Left lobe of liver (tissue), 2 donors: ENCODE measurements around the gene NEDD4. TPM values are rescaled to one million over a fixed set of nuclear protein-coding genes. Genes with fewer than 3 reads are reported as not detected.
"Not testable (repeated sequence)": the region's sequence is repeated elsewhere in the genome, so short reads cannot be mapped to it uniquely, and the experiment has no call there.

Source experiments
- ATAC-seq: fragments of 200-7000 bp; cut with Tn5 transposase; one replicate; pipeline ENCODE4 v1.9.1; 2020; ENCODE audit warnings: mild to moderate bottlenecking, moderate library complexity
- DNase-seq: peaks from one replicate; pipeline ENCODE4 v3.0.0-alpha.2; 2020; ENCODE audit warnings: low spot score
- total RNA-seq: library from RNA; stranded (reverse); gene quantifications from one replicate; pipeline ENCODE4 v1.2.1, GENCODE V29; 2021
- donor health status: DM: no; HTN: no; CAD: no; lungs with moderate emphysema.
- donor health status: DM: no; HTN: yes; CAD: no.

NEDD4 gene
- total RNA-seq, 1 donor from 2014 or later, result 15.3 TPM

DNA sequence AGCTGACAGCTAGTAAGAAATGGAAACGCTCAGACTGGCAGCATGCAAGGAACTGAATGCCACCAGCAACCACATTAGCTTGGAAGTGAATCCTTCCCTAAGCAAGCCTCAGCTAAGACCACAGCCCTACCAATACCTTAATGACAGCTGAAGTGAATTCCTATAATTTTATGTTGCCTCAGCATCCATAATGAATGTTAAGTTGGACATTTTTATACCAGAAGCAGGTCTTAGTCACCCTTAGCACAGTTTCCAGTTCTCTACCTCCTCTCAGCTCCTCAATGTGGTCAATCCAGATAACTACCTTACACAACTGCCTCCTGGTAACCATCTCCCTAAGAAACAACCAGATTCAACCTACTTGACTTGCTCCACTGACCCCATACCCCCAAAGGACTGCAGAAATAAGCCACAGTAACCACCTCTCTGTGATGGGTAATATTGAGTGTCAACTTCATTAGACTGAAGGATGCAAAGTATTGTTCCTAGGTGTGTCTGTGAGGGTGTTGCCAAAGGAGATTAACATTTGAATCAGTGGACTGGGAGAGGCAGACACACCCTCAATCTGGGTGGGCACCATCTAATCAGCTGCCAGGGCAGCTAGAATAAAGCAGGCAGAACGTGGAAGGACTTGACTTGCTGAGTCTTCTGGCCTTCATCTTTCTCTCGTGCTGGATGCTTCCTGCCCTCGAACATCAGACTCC lies 33.5 kb downstream of the NEDD4 start:
- no peak for DNase-seq
- no peak for ATAC-seq

DNA sequence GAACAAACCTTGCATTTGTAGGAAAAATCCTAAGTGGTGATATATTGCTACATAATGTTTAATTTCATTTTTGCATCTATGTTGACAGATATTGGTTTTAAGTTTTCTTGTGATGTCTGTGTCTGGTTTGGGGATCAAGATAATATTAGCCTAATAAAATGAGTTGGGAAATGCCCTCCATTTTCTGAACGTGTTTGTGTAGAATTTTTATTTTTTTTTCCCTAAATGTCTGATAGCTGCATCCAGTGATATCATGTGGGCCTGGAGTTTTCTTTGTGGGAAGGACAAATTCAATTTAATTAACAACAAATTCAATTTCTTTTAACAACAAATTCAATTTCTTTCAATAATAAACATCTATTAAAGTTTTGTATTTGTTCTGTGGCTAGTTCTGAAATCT lies 35.1 kb downstream of the NEDD4 start:
- ATAC-seq (no peak), DNase-seq (no peak)

DNA sequence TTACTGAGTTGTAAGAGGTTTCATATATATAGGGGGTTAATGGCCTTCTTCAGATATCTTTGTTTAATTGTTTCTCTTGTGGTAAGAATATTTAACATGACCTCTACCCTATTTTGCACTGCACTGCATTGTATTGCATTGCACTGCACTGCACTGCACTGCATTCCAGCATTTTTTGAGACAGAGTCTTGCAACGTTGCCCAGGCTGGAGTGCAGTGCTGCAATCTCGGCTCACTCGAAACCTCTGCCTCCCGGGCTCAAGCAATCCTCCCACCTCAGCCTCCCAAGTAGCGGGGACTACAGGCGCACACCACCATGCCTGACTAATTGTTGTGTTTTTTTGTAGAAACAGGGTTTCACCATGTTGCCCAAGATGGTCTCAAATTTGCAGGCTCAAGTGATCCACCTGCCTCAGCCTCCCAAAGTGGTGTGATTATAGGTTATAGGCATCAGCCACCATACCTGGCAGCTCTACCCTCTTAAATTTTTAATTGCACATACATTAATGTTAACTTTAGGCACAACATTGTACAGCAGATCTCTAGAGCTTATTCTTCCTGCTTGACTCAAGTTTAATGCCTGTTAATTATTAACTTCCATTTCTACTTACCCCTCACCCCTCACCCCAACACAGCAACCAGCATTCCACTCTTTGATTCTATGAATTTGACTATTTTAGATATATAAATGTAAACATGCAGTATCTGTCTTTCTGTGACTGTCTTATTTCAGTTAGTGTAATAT lies 38.4 kb downstream of the NEDD4 start:
- no peak for DNase-seq

DNA sequence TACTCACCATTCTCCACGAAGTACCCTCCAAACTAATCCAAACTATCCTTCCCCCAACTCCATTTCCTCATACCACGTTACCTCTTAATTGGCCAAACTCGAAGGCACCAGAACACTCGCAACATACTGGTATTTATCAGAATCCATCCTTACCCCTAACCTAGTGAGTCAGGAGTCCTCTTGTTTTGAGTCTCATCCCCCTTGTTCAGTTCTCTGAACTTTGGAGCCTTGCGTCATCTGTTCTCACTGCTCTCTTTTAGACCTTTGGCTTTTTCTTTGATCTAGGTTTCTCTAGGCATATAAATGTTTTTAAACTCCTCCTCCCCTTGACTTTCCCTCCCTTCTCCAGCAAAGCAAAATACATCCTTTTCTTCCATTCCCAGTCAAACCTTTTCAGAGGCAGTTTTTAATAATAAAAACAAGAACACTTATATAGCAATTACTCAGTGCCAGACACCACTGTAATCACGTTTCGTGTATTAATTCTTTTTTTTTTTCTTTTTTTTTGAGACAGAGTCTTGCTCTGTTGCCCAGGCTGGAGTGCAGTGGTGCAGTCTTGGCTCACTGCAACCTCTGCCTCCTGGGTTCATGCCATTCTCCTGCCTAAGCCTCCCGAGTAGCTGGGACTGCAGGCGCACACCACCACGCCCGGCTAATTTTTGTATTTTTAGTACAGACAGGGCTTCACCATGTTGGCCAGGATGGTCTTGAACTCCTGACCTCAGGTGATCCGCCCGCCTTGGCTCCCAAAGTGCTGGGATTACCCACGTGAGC lies 40.7 kb downstream of the NEDD4 start:
- peak; percentile 97 for ATAC-seq

More for the DNA sequence above, 38.4 kb downstream of the NEDD4 start:
- no peak for ATAC-seq

DNA sequence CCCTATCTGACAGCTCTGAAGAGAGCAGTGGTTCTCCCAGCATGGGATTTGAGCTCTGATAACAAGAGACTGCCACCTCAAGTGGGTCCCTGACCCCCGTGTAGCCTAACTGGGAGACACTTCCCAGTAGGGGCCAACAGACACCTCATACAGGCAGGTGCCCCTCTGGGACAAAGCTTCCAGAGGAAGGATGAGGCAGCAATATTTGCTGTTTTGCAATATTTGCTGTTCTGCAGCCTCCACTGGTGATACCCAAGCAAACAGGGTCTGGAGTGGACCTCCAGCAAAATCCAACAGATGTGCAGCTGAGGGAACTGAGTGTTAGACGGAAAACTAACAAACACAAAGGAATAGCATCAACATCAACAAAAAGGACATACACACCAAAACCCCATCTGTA lies 48.8 kb downstream of the NEDD4 start:
- not testable (repeated sequence) for ATAC-seq, DNase-seq

More for the DNA sequence above, 40.7 kb downstream of the NEDD4 start:
- peak; percentile 71 for DNase-seq

DNA sequence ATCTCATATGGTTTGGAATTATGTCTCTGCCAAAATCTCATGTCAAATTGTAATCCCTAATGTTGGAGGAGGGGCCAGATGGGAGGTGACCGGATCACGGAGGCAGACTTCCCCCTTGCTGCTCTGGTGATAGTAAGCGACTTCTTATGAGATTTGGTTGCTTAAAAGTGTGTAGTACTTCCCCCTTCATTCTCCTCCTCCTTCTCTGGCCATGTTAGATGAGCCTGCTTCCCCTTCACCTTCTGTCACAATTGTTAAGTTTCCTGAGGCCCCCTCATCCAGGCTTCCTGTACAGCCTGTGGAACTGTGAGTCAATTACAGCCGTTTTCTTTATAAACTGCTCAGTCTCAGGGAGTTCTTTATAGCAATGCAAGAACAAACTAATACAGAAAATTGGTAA lies 51.1 kb downstream of the NEDD4 start:
- DNase-seq, result no peak
- ATAC-seq, result no peak

DNA sequence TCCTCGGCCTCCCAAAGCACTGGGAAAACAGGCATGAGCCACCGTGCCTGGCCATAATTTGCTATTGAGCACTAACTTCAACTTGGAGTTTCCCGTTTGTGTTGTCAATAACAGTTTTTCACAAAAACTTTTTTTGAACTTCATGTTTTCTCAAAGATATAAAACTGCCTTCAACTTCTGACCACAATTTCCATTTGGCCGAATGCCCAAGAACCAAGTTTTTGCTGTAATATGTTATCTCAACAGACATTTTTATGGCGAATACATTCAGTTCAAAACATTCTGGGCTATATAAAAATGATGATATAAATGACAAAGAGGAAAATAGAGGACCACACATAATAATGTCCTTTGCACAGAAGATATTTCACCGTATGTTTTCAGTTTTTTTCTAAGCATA lies 56.4 kb downstream of the NEDD4 start:
- ATAC-seq (no peak), DNase-seq (no peak)

DNA sequence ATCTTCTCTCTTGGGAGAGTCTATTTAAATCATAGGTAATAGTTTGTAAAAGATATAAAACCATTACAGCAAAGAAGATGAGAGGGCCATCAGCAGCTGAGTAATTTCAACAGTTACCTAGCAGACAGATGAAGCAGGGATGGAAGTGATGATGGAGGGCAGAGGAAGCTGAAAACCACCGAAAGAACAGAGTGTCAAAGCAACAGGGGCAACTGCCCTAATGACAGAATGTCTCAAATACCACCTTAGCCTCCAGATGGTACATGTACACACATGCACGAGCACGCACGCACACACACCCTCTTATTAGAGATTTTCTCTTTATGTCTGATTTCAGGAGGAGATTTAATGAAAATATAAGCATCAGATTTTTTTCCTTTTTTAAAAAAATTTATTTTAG lies 64.5 kb downstream of the NEDD4 start:
- ATAC-seq (no peak), DNase-seq (no peak)

DNA sequence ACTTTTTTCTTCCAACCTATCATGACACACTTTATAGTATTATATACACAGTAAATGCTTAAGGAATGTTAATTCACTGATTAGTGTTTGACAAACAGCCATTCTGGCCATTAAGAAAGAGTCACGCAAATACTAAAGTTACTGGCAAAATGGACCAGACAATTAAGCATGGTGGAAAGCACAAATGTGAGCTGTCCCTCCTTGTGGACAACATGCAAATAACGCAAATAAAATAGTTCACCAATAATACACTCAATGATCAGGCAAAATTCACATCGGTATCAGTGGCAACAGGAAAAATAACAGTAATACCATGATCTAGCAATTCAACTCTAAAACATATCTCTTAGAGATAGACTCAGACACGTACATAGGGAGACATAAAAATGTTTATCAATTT lies 71.7 kb downstream of the NEDD4 start:
- DNase-seq (no peak), ATAC-seq (no peak)

DNA sequence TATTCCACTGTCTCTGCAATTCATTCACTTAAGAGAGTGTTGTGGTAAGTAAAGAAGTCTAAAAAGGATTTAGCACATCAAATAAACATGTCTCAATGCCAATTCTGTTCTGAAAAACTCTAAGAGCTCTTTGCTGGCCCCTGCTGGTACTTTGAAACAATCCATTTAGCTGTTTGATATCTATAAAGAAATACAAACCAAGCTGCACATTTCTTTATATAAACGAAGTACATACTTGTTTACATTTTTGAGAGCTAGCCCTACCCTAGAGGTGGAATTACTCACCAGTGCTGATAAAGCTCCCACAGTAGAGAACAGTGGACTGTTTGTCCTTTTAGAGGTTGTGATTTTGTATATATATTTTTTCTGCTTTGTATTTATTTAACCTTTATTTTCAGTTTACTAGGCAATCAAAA lies 75.5 kb downstream of the NEDD4 start:
- DNase-seq (no peak), ATAC-seq (peak; percentile 78)

DNA sequence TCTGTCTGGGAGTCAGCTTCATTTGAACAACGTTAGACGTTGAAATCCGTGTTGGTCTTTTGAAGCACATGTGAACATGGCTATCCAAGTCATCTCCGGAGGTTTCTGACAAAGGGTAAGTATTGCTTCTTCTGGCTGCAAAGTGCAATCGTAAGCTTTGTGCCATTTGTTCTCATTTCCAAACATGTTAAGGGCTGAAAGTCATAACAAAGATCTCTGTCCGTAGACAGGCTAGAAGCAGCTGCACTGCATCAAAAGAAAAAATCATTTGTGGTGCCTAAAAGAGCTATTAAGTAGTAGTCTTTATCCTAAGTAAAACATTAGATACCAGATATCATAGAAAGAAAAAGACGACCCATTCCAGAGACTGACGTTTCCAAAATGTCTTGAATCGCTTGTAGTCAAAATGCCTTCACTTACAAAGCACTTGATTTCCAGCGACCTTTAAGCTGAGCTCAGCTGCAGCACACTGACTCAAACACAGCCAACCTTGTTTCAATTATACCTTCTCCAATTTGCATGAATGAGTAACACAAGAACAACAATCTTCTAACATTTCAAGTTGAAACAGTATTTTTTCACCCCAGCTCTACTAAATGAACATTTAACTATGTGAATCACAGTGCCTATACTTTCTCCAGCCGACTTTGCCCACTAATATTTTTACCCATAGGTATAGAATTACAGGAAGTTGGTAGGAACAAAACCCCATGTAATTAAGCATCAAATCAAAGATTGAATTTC lies 76.6 kb downstream of the NEDD4 start:
- no peak for DNase-seq
- no peak for ATAC-seq

DNA sequence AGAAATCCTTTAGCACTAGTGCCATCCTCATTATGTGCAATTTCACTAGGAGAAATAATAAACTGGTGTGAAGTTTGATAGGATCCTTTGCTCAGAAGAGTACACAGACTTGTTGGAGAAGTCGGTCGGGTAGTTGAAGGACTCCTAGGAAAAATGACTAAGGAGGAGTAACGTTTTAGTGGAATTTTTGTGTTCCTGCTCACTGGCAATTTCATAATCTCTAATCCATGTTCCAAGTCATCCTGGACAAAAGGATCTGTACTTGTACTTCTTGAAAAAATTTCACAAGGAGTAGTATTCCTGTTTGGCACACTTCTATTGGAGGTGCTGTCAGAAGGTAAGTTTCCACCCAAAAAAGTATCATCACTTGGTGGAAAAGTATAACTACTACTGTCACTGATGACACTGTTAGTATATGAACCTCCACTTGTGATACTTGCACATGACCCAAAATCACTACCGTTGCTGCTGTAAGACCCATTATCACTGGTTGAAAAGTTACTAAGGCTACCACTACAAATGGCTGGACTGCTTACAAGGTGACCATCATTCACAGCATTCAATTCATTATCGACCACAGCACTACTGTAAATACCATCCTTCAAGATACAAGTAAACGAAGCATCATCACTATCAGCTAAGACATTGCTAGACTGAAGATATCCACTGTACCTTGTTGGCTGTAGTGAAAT lies 77.4 kb downstream of the NEDD4 start:
- ATAC-seq, result no peak
- DNase-seq, result no peak

DNA sequence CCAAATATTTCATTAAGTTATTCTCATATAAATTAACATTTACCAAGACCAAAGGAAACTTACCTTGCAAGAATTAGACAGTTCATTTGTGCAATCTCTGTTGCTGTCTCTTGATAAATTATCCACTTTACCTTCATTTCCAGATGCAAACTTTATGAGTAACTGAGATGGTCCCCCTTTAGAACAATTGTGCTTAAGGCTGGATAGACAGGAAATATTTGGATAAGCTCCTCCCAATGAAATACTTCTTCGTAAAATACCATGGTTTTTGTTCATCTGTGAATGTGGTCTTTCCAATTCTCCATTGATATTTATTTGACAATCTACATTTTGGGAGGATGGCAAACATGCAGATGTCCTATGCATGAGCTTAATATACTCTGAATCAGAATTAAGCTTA lies 78.2 kb downstream of the NEDD4 start:
- DNase-seq, result no peak
- ATAC-seq, result no peak

DNA sequence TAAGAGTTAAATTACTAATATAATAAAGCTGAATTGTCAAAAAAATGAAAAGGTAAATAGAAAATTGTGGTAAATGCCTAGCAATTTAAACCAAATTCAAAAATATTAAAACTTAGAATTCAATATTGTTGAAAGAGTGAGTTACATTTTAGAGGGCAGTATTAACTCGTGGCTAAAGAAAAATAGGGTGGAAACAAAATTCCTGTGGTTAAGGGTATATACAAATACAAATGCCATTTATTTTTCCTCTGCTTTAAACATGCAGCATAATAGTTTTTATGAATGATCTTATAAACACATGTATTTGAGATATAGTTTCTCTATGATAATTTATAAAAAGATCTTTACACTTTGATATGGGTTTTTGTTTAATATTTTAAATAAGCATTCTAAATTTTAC lies 79.0 kb downstream of the NEDD4 start:
- DNase-seq, result no peak
- ATAC-seq, result no peak

DNA sequence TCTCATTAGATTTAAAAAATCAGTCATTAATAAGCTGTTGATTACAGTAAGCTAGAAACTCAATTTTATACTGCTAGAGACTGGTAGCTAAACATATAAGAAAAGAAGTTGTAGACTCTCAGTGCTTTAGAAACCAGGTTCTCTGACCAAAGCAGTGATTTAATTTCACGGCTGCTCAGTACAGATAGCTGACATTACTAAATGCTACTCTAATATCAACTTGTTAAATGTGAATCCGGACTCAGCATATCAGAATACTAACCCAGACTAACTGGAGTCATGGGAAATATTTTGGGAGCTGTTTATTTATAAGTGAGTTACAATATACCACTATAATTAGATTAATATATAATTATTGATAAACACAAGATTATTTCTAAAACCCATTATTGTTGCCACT lies 80.4 kb downstream of the NEDD4 start:
- no peak for DNase-seq
- ATAC-seq, result no peak

DNA sequence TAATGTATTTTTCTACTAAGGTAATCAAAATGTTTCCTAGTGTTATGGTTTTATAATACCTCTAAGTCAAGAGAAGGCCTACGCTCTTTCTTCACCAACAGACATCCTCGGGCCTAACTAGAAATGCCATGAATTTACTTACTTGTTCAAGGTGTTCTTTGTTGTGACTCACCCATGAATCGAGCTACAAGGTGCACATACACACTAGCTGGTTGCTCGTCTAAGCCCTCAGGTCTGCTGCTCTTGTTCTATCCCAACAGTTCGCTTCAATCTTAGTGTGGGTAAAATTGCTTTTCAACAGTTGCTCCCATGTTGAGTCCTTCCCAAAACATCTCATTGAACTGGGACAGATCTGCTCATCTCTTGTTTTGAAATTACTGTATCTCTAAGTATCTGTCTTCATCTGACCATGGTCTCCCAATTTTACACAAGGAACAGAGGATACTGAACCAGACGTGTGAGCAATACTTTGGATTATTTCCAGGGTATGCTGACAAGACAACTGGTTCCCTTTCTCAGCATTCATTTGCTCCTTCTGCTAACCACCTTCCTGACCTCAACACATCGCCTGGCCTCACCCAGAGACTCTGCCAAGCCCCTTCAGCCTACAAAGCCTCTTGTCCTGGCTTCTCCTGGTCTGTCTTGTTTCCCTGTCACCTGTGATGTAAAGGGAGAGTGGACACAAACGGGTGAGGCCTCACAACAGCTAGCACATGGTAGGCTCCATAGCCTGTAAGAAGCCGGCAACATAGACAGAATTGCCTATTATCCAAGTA lies 84.2 kb downstream of the NEDD4 start:
- DNase-seq (no peak), ATAC-seq (no peak)

DNA sequence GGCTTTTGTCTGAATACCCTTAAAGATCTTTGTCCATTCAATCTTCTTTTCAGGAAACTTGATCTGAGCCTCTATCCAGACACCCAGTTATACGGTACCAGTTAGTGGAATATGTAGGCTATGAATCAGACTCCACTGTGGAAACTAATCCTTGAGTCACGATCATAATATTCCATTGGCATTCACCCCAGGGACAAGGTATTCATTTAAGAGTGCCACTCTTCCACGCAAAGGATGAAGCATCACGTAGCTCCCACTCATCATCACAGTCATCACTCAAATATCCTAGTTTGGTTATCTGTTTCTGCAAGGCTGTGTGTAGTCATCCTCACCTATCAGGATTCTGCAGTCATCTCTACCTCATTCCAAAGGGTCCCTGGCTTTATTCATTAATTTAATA lies 85.6 kb downstream of the NEDD4 start:
- DNase-seq (no peak), ATAC-seq (no peak)

DNA sequence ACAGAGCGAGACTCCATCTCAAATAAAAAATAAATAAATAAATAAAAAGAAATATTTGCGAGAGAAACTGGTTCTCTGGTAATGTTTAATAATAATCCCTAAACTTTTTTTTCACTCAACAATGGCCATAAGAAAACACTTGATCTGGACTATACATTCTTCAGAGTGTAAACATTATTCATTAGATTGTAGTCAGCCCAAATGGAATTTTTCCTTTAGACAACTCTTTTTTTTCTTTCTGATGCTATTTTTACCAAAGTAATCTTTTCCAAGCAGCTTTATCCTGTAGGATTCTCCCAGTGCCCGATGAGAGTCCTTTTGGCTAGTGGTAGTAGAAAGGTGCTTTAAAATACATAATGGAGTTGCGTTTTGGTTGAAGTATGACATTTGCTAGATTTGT lies 90.4 kb downstream of the NEDD4 start:
- DNase-seq (no peak), ATAC-seq (no peak)

DNA sequence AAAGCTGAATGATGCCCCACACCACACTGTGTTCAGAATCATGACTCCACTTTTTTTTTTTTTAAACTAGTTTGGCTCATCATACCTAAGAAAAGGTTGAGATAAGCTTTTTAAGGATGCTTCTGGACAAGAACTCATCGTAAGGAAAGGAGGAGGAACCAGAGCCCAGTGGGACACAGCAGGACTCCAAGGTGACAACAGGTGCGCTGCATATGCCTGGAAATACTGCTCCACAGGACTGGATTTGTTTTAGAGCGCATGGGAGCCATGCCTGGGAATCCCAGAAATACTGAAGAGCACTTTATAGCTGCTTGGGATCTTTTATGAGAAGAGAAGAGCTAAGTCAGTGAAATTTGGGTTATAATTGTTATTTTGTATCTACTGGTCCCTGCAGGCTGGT lies 93.4 kb downstream of the NEDD4 start:
- DNase-seq (no peak), ATAC-seq (no peak)

DNA sequence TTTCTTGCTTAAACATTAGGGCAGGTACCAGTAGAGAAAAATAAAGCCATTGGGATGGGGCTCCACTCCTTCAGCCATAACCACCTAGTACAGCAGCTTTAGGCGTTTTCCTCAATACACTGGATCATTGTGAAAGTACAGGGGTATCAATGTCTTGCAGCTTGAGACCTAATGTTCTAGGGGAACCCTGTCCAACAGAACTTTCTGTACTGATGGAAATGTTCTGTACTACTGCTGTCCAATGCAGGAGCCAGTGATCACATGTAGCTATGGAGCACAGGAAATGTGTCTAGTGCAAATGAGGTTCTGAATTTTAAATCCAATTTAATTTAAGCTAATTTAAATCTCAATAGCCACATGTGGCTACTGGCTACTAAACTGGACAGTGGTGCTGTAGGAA lies 93.9 kb downstream of the NEDD4 start:
- DNase-seq, result no peak
- ATAC-seq, result no peak
